ENCODE measurements around the gene ANKRD34B.

DNA sequence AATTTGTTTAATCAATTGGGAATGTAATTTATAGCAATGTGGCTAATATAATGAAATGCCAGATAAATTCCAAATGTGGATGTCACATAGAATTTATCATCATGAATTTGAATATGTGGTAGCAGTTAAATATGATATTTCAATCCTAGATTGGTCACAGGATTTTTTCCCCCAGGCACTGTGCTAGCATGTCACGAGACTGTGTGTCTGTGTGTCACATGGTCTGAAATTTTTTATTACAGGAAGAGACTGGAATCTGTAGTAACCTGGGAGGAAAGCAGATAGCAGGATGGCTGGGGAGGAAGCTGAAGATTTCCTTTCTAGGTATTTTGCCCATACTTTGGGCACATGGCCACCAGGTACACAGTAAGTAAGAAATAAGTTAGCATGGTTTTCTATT is 49.0 kb upstream of the ANKRD34B start:
- TF ChIP-seq, protein P1, sequence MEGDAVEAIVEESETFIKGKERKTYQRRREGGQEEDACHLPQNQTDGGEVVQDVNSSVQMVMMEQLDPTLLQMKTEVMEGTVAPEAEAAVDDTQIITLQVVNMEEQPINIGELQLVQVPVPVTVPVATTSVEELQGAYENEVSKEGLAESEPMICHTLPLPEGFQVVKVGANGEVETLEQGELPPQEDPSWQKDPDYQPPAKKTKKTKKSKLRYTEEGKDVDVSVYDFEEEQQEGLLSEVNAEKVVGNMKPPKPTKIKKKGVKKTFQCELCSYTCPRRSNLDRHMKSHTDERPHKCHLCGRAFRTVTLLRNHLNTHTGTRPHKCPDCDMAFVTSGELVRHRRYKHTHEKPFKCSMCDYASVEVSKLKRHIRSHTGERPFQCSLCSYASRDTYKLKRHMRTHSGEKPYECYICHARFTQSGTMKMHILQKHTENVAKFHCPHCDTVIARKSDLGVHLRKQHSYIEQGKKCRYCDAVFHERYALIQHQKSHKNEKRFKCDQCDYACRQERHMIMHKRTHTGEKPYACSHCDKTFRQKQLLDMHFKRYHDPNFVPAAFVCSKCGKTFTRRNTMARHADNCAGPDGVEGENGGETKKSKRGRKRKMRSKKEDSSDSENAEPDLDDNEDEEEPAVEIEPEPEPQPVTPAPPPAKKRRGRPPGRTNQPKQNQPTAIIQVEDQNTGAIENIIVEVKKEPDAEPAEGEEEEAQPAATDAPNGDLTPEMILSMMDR (IDR thresholded peaks at IDR 0.05 in 2 of 3, conservative IDR thresholded peaks at IDR 0.05 in 1 of 3; ENCODE audit: borderline replicate concordance in 1 of 3, insufficient read depth in 1 of 3, low read depth in 2 of 3, low read length in 2 of 3), result no peak
- TF ChIP-seq, protein P2, sequence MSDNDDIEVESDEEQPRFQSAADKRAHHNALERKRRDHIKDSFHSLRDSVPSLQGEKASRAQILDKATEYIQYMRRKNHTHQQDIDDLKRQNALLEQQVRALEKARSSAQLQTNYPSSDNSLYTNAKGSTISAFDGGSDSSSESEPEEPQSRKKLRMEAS (IDR thresholded peaks at IDR 0.05), result no peak
- no peak for TF ChIP-seq RAD21 (IDR thresholded peaks at IDR 0.05; ENCODE audit: low read depth)
- no peak for TF ChIP-seq POLR2A (IDR thresholded peaks at IDR 0.05; ENCODE audit: borderline replicate concordance, extremely low read depth, insufficient read depth, insufficient read length)
- TF ChIP-seq EZH2 (IDR thresholded peaks at IDR 0.05), result no peak
- no peak for TF ChIP-seq POLR2AphosphoS5 (IDR thresholded peaks at IDR 0.05; ENCODE audit: low read depth, low read length)
- TF ChIP-seq JUND (IDR thresholded peaks at IDR 0.05), result no peak
- TF ChIP-seq SP1 (IDR thresholded peaks at IDR 0.05; ENCODE audit: low read depth), result no peak
- TF ChIP-seq, protein P3, sequence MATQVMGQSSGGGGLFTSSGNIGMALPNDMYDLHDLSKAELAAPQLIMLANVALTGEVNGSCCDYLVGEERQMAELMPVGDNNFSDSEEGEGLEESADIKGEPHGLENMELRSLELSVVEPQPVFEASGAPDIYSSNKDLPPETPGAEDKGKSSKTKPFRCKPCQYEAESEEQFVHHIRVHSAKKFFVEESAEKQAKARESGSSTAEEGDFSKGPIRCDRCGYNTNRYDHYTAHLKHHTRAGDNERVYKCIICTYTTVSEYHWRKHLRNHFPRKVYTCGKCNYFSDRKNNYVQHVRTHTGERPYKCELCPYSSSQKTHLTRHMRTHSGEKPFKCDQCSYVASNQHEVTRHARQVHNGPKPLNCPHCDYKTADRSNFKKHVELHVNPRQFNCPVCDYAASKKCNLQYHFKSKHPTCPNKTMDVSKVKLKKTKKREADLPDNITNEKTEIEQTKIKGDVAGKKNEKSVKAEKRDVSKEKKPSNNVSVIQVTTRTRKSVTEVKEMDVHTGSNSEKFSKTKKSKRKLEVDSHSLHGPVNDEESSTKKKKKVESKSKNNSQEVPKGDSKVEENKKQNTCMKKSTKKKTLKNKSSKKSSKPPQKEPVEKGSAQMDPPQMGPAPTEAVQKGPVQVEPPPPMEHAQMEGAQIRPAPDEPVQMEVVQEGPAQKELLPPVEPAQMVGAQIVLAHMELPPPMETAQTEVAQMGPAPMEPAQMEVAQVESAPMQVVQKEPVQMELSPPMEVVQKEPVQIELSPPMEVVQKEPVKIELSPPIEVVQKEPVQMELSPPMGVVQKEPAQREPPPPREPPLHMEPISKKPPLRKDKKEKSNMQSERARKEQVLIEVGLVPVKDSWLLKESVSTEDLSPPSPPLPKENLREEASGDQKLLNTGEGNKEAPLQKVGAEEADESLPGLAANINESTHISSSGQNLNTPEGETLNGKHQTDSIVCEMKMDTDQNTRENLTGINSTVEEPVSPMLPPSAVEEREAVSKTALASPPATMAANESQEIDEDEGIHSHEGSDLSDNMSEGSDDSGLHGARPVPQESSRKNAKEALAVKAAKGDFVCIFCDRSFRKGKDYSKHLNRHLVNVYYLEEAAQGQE (IDR thresholded peaks at IDR 0.05; ENCODE audit: low read depth), result no peak
- no peak for TF ChIP-seq YY1 (IDR thresholded peaks at IDR 0.05; ENCODE audit: extremely low read depth, insufficient replicate concordance, low read depth, low read length)
- no peak for TF ChIP-seq SIN3A (IDR thresholded peaks at IDR 0.05; ENCODE audit: low read depth)
- TF ChIP-seq SRF (IDR thresholded peaks at IDR 0.05; ENCODE audit: low read depth), result no peak

Data from HCT116 (cell line).